HTERT RPE-1 (cell line): ENCODE results near the gene C12orf42.
"Not testable (repeated sequence)": the region's sequence is repeated elsewhere in the genome, so short reads cannot be mapped to it uniquely, and the experiment has no call there.

Experiments used
- in situ Hi-C: fragments of 300-500 bp; cut with MboI; formaldehyde crosslinking; loops from 4 replicates; pipeline ENCODE4 v1.14.3; 2020; ENCODE audit warnings: low sequenced_read_pairs

Gene C12orf42

GRCh38 chr12:103425674-103426073 lies 70.1 kb downstream of the C12orf42 start:
- in situ Hi-C loops: not testable (repeated sequence)

- in situ Hi-C loops: not testable (repeated sequence)
These were observed 70.8 kb downstream of the C12orf42 start for GRCh38 chr12:103424849-103425586.

GRCh38 chr12:103423516-103423910 lies 72.3 kb downstream of the C12orf42 start:
- in situ Hi-C loops: no loop called here

- in situ Hi-C loops: no loop called here
These were observed 72.8 kb downstream of the C12orf42 start for GRCh38 chr12:103422746-103423515.

GRCh38 chr12:103422328-103422727 lies 73.4 kb downstream of the C12orf42 start:
- in situ Hi-C loops: no loop called here

- in situ Hi-C loops: no loop called here
These were observed 74.4 kb downstream of the C12orf42 start for GRCh38 chr12:103421402-103421801.

GRCh38 chr12:103415681-103416080 lies 80.1 kb downstream of the C12orf42 start:
- in situ Hi-C loops: no loop called here

GRCh38 chr12:103401421-103401820 lies 94.3 kb downstream of the C12orf42 start:
- in situ Hi-C loops: no loop called here

GRCh38 chr12:103399986-103400385 lies 95.8 kb downstream of the C12orf42 start:
- in situ Hi-C loops: no loop called here

GRCh38 chr12:103397536-103397935 lies 98.2 kb downstream of the C12orf42 start:
- in situ Hi-C loops: no loop called here

- in situ Hi-C loops: no loop called here
These were observed 103.0 kb downstream of the C12orf42 start for GRCh38 chr12:103392722-103393121.

GRCh38 chr12:103391103-103391502 lies 104.7 kb downstream of the C12orf42 start:
- in situ Hi-C loops: no loop called here

GRCh38 chr12:103387385-103387784 lies 108.4 kb downstream of the C12orf42 start:
- in situ Hi-C loops: no loop called here

- in situ Hi-C loops: no loop called here
These were observed 109.3 kb downstream of the C12orf42 start for GRCh38 chr12:103386451-103386850.

GRCh38 chr12:103382736-103383346 lies 112.9 kb downstream of the C12orf42 start:
- in situ Hi-C loops: no loop called here

GRCh38 chr12:103382119-103382518 lies 113.6 kb downstream of the C12orf42 start:
- in situ Hi-C loops: no loop called here

- in situ Hi-C loops: no loop called here
These were observed 116.1 kb downstream of the C12orf42 start for GRCh38 chr12:103379670-103380069.

- in situ Hi-C loops: no loop called here
These were observed 122.7 kb downstream of the C12orf42 start for GRCh38 chr12:103373088-103373523.

GRCh38 chr12:103369929-103370328 lies 125.8 kb downstream of the C12orf42 start:
- in situ Hi-C loops: no loop called here

GRCh38 chr12:103368167-103368566 lies 127.6 kb downstream of the C12orf42 start:
- in situ Hi-C loops: no loop called here

GRCh38 chr12:103354403-103354802 lies 141.4 kb downstream of the C12orf42 start:
- in situ Hi-C loops: no loop called here

GRCh38 chr12:103353913-103354312 lies 141.9 kb downstream of the C12orf42 start:
- in situ Hi-C loops: no loop called here
